NCI-H1436 treated with DMSO at 0.1 percent for 48 hours (cell line): ENCODE results near the gene BEND3.

ENCODE experiments used
- DNase-seq: peaks from one replicate; lab custom pipeline; 2025; lab: John Stamatoyannopoulos, UW

Gene BEND3

DNA sequence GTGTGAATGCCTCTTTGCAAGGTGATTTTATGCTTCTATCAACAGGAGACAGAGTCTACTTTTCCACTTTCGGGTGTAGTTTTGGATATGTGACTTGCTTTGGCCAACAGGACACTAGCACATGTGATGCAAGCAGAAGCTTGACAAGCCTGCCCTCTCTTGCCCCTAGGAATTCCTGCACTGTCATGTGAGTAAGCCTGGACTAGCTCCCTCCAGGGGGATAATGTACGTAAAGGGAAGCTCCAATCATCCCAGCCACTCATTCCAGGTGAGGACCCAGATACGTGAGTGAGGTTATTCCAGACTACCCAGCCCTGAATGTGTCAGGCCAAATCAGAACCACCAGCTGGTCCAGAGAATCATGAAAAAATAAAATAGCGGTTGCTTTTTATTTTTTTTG lies 33.3 kb downstream of the BEND3 start:
- DNase-seq = no peak

DNA sequence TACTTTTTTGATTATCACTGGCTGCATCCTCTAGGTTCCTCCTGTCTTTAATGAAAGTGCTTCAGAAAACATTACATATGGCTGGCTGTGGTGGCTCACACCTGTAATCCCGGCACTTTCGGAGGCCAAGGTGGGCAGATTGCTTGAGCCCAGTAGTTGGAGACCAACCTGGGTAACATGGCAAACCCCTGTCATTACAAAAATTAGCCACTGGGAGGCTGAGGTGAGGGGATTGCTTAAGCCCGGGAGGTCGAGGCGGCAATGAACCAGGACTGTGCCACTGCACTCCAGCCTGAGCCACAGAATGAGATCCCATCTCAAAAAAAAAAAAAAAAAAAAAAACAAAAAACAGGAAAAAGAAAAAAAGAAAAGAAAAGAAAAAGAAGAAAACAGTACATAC lies 35.3 kb downstream of the BEND3 start:
- DNase-seq = no peak

DNA sequence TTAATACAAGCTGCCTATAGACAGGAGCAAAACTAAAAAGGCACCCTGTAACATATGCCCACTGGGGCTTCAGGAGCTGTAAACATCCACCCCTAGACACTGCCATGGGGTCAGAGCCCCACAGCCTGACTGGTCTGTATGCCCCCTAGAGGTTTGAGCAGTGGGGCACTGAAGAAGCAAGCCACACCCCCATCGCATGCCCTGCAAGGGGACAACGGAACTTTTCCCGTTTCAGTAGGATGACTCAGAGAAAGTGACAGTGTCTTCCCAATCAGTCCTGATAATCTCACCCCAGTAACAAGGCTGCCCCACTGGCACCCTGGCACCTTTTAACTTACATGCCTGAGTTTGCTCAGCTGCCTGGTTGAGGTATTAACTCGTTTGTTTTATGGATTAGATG lies 35.9 kb downstream of the BEND3 start:
- no peak for DNase-seq

DNA sequence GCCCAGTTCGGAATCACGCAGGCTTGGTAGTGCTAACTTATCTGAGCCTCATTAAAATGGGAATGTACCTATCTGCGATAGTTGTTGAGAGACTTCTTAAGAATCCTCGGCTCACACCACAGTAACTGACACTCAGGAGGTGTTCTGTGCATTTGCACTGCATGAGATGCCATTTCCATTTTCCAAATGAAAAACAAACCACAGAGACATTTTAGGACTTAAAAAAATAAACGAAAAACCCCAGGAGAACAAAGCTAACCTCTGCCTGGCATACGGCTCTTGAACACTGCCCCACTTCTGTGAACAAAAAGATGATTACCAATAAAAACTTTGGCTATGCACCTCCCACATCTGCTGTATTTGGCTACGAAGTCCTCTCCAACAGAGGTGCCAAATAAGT lies 37.6 kb downstream of the BEND3 start:
- DNase-seq = no peak

DNA sequence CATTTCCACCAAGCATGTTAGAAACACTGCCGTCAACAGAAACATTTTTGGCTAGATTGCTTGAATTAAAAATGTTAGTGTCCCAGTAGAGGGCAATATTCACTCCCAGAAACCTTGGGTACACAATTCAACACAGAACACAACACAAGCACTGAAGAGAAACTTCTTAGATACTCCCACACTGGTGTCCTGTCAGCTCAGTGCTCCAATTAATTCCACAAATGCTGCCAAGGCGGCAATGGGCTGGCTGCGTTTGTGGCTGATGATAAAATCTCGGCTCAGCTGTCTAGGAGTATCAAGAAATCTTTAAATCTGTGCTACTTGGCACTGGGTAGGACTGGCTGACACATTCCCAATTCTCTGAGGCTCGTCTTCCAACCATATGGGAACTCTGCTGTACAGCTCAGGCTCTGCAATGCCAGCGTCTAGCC lies 39.3 kb downstream of the BEND3 start:
- no peak for DNase-seq

DNA sequence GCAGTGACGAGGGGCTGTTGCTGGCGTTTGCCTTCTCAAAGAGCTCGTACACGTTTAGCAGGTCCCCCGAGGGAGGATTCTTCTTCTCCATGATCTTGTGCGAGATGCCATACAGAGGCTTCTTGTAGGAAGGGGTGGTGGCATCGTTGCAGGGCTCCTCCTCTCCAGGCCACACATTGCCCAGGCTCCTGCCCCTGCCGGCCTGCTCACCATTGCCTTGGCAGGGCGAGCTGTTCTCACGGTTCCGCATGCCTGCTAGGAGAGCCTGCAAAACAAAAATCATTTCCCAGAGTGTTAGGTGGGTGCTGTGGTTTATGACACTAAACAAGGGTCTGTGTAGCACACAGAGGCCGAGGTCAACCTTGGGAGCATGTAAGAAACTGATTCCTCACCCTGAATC lies 44.6 kb downstream of the BEND3 start:
- DNase-seq = no peak

DNA sequence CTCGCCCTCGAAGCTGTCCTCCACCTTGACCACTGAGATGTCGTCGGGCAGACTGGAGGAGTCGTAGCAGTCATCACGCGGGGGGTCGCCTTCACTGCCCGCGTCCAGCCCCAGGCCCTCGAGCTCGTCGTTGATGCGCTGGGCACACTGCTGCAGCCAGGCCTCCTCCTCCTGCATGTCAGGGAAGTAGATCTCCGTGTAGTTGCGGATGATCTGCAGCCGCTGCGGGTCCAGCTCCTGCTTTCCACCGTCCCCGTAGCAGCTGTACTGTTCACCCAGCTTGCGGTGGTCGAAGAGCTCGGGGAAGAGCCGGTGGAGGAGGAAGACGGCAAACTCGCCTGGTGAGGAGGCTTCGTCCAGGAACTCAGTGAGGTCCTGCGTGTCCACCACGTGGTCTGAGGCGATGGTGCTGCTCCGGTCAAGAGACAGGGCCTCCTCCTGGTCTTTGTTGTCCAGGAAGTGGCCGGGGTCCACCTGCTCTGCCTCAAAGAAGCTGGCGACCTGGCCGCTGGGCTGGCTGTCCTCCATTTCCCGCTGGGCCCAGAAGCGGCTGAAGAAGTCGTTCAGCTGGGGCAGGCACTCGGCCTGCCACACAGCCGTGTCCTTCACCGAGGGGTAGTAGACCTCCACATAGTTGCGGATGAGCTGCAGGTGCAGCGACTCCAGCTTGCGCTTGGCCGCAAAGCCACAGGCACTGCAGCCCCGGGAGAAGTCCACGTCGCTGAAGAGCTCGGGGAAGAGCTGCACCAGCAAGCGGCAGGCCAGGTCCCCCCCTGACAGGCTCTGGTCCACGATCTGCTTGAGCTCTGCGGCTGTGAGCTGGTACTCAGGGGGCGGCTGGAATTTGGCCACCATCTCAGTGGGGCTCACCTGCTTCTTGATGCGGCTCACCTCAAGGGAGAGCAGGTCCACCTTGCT lies 45.4 kb downstream of the BEND3 start:
- no peak for DNase-seq

DNA sequence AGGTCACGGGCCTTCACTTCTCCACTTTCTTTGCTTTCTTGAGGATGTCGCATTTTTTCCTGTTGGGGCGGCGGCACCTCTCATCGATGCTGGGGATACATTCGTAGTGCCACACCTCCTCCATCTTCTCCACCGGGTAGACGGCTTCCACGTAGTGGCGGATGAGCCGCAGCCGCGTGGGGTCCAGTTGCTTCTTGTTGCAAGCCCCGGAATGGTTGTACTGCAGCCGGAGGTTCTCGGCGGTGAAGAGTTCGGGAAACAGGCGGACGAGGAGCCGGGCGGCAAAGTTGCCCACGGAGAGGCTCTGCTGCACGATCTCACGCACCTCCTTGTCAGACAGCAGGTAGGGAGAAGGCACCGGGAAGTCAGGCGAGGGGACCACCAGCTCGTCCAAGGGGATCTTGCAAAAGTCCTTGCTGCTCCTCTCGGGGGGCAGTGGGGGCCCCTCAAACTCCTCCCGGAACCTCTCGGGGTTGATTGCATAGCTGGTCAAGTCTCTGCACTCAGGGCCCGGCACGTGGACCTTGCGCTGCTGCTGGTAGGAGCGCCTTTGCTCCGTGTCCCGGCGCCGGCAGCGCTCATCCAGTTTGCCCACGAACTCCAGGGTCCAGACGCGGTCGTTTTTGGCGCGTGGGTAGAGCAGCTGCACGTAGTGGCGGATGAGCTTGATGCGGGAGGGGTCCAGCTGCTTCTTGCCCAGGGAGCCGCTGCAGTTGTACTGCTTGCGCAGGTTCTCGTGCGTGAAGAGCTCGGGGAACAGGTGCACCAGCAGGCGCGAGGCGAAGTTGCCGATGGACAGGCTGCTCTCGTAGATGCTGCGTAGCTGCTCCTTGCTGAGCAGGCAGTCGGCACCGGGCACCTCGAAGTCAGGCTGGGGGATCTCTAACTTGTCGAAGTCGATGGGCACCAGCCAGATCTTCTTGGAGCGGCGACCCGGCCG lies 46.4 kb downstream of the BEND3 start:
- DNase-seq = no peak

DNA sequence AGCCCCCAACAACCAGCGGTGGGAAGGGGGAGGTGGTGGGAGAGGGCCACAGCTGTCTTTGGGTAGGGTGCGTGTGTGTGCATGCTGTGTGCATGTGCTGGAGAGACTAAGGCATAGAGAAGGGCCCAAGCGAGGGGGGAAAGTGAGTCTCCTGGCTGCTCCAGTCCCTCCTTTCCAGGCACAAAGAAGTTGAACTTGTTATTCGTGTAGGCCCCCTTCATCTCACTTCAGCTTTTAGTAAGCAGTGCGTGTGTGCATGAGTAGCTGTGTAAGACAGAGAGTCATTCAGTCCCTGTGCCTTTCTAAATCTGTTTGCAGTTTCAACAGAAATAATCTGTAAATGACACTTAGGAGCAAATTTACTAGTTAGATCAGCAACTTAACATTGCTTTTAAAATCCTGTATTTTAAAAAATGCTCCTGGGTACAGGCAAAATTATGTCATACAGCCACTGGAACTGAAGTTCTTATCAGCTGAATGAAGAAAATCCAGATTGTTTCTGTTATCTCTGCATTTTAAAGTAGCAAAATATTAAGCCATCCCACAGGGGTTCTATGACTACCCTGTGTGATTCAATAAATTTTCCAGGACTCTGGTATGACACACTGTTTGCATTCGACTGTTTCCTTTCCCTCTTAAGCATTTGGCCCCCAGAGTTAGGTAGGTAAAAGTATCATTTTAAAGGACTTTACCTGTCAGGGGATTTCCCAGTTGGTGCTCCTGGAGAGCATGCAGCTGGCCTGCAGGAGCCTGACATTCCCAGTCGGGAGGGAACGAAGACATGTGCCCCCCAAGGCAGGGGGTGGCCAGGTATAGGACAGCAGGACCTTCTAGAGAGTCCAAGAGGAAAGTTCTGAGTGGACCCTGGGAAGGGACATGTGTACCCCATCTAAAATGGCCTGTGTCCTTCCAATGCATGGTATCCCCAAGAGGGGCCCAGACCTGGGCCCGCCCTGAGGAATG lies 48.3 kb downstream of the BEND3 start:
- DNase-seq = no peak

DNA sequence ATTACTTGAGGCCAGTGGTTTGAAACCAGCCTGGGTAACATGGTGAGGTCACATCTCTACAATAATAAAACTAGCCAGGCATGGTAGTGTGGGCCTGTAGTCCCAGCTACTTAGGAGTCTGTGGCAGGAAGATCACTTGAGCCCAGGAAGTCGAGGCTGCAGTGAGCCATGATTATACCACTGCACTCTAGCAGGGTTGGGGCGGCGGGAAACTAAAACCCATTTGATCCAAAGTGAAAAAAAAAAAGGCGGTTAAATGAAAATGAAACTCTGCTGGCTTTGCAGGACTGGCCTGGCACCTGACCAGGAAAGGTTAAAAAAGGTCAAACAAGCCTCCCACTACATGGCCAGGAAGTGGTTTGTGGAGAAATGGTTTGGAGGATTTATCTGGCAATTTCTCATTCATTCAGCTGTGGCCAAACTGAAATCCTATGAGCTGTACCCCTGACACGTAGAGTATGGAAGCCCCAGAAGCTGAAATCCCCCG lies 50.7 kb downstream of the BEND3 start:
- no peak for DNase-seq

DNA sequence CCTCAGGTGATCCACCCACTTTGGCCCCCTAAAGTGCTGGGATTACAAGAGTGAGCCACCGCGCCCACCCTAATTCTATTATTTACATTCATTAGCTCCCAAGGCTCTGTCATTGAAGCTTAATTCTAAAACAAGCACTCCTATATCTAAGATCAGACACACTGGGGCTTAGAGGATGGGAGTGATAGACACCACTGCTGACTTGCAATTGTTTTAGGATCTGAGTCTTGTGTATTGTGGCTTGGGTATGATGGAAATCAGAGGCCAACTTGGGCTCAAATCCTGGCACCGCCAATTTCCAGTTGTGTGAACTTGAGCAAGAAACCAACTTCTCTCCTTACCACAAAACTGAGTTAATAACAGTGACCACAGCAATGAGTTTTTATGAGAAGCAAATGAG lies 52.6 kb downstream of the BEND3 start:
- no peak for DNase-seq

DNA sequence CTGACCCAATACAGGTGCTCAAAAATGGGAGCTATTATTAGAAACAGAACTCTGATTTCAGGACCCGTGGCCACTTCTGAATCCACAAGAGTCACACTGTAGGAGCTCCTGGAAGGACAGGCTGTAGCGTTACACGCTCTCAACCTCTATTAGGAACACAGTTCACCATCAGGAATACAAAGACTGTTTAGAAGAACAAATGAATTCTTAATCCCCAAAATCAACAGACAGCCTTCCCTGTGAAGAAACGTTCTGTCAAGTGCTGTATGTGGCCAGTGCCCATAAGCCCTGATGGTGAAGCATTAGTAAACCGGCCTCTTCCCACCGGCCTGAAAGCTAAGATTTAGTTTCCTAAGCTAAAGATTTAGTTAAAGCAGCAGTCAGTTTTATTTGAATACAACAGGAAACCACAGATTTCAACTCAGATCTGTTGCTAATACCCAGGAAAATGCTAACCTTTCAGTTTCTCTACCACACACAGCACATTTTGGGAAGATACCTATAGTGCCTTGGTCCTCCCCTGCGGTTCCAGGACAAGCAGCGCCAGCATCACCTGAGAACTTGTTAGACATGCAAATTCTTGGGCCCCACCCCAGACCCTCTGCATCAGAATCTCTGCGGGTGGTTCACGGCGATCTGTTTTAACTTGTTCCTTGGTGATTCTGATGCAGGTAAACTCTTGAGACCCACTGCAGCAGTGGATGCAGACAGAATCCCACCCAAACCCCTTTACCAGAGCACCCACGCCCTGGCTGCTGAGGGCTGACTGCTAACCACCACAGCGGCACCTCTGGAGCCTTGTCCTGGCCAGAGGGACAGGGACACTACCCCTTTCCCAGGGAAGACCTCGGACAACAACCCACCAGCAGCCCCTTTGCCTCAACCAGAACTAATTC lies 53.9 kb downstream of the BEND3 start:
- no peak for DNase-seq

DNA sequence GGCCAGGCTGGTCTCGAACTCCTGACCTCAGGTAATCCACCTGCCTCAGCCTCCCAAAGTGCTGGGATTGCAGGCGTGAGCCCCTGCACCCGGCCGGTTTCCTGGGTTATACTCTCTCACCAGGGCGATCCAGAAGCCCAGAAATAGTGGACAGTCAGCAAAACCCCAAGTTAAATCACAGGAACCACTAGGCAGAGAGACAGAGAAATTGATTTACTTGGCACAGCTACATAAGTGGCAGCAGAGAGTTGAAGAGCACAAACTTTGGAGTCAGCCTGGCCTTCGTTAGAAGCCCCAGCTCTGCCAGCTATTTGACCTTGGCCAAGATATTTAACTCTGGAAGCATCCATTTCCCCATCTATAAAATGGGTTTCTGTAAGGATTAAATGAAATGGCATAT lies 54.6 kb downstream of the BEND3 start:
- DNase-seq = no peak

DNA sequence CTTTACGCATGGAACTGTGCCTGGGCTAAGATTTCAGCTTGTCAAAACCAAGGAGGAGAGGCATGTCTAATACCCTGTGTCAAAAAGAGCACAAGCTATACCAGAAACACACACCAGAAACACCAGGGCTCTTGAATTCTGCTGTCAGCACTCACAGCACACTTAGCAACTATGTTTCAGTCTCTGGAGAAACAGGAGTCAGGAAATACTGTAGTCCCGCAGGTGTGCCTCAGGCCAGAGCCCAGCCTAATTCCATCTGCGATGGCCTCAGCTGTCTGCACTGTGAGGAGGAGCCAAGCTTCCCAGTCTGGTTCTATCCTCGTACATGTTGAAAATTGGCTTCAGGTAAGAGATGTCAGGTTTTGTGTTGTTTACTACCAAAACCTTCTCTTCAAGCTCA lies 55.7 kb downstream of the BEND3 start:
- DNase-seq = no peak

DNA sequence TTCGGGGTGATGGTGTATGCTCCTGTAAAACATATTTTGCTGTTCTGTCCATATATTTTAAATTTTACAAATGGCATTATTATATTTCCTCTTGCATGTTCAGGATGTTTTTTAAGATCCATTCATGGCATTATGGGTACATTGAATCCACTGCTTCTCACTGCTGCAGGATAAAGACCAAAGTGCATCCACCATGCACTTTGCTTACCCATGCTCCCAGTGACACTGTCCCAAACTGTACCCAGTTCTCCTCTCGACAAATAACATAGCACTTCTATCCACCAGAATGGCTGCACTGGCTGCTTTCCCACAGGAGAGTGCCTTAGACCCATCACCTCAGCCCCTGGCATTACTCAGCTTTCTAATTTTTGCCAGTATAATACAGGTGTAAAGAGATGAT lies 57.6 kb downstream of the BEND3 start:
- DNase-seq = no peak

DNA sequence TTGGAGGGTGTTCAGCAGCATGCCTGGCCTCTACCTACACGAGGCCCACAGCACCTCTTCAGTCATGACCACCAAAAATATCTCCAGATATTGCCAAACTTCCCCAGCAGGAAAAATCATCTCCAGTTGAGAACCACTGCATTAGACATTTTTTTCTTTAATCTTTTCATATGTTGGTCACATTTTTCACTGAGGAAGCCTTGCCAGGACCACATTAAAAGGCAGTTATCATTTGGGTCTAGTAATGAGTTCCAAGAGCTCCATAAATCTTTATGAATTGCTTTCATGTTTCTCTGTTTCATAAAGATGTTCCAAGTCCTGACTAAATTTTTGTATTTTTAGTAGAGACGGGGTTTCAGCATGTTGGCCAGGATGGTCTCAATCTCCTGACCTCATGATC lies 58.5 kb downstream of the BEND3 start:
- no peak for DNase-seq

DNA sequence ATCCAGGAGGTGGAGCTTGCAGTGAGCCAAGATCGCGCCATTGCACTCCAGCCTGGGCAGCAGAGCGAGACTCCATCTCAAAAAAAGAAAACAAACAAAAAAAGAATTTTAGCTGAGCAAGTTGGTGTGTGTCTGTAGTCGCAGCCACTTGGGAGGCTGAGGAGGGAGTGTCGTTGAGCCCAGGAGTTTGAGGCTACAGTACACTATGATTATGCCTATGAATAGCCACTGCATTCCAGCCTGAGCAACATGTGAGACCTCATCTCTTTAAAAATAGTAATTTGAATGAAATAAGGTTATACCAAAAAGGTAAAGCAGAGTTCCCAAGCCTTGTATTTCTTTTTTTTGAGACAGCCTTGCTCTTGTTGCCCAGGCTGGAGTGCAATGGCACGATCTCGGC lies 67.5 kb downstream of the BEND3 start:
- DNase-seq = no peak

DNA sequence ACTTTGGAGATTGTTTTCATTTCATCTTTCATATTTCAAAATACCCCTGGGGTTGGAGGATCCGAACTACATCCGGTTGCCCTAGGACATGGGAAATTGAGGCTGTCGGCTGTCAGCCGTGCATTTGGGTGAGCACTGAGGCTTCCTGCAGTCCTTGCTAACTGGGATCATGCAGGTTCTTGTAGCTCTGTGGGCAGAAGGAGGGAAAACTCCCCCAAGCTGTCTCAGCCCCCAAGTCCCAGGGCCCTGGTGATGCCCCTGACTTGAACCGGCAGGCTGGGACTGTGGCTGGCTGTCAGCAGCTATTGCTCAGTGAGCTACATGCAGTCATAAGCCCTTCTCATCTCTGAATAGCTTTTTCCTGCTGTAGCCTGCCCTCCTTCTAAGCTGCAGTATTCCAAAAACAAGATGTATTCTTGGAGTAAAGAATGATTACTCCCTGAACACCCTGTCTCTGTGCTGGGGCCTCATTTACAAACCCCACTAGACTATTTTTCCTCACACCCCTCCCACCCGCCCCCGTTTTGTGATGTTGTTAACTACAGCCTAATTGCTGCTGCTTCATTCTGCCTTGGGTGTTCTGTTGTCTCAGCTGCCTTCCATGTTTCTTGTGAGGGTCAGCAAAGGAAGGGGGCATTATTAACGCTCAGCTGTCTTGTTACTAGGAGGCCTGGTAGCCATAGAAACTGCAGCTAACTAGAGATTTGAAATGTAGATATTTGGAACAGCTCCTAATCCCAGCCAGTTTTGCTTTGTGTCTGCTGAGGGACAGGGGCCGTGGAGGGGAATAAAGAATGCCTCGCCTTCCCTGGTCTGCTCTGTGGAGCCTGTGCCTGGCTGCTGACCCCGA lies 69.3 kb downstream of the BEND3 start:
- peak; percentile 4 for DNase-seq

DNA sequence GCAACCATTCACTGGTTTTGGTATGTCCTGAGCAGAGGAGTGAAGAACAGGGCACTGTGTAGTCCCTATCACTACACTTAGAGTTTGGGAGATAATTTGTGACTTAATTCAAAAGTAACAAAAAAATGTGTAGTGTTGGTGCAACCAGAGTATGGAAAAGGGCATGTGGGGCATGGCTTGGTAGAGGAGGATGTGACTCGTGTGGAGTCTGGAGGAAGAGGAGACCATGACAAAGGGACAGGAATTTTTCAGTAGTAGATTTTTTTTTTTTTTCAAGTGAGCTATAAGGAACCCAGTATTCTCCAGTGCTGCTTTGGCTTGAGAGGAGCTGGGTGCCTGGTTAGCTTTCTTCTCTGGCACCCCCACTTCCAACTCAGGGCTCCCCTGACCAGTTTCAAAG lies 82.2 kb downstream of the BEND3 start:
- DNase-seq = no peak

DNA sequence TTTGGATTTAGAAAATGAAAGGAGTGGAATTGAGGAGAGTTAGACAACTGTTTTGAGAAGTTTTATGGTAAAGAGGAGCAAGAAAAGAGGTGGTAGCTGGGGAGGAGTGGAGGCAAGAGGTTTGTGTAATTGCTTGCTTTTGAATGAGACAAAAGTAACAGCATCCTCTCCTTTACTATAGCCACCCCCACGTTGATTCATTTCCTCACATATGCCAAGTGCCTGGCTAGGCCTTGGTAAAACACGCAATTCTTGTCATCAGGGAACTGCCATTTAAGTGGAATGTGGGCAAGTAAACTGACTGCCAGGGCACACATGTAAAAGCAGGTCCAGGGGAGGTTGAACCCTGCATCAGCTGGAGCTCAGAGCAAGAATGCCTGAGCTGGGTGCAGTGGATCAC lies 83.3 kb downstream of the BEND3 start:
- no peak for DNase-seq
